Esophagus (tissue), 2 donors: ENCODE measurements around the gene IQCH. TPM values are rescaled to one million over a fixed set of nuclear protein-coding genes. Genes with fewer than 3 reads are reported as not detected.

Experiments
- H3K27ac ChIP-seq, 2 donors: one replicate each; pipeline ENCODE4 v1.5.1; 2013; ENCODE audit warnings: low read depth in 2 of 2, mild to moderate bottlenecking in 2 of 2, inconsistent platforms in 1 of 2, low read length in 1 of 2, moderate library complexity in 1 of 2
- H3K27me3 ChIP-seq, 2 donors: one replicate each; pipeline ENCODE4 v1.6.1; 2013; ENCODE audit warnings: low read length in 2 of 2, control low read depth in 1 of 2, mild to moderate bottlenecking in 1 of 2; ENCODE audit not compliant: insufficient read depth in 2 of 2, control insufficient read depth in 1 of 2
- H3K36me3 ChIP-seq, 2 donors: one replicate each; pipeline ENCODE4 v1.6.1; 2013; ENCODE audit warnings: low read length in 1 of 2; ENCODE audit not compliant: control insufficient read depth in 2 of 2, insufficient read depth in 2 of 2
- H3K4me1 ChIP-seq, 2 donors: one replicate each; pipeline ENCODE4 v1.6.1; 2013; ENCODE audit warnings: low read length in 1 of 2; ENCODE audit not compliant: control insufficient read depth in 2 of 2, insufficient read depth in 2 of 2
- H3K4me3 ChIP-seq, 2 donors: one replicate each; pipeline ENCODE4 v1.5.1; 2013; ENCODE audit warnings: low read length in 2 of 2, mild to moderate bottlenecking in 2 of 2, low read depth in 1 of 2, moderate library complexity in 1 of 2
- H3K9me3 ChIP-seq, 2 donors: one replicate each; pipeline ENCODE4 v1.6.1; 2013; ENCODE audit warnings: mild to moderate bottlenecking in 2 of 2, low read depth in 1 of 2, low read length in 1 of 2, moderate library complexity in 1 of 2; ENCODE audit not compliant: control insufficient read depth in 2 of 2, insufficient read depth in 1 of 2
- WGBS, 2 donors: extraction: QIAGEN DNeasy Blood & Tissue Kit; methylation state at CpG; one replicate each; pipeline ENCODE4 v1.1.7; 2013; 5-methylcytosine and 5-hydroxymethylcytosine counted together
- polyA plus RNA-seq, 2 donors: library from polyadenylated mRNA; stranded (reverse); fragments of 200-250 nt; gene quantifications; one replicate each; pipeline ENCODE4 v1.2.3, GENCODE V29; 2013
- donor health status: healthy with polysubstance abuse.
- donor health status: Bipolar disorder and iron deficiency.

Gene IQCH
- polyA plus RNA-seq, 2 donors: 0.26 to 0.45 TPM

- no peak overlapping the region for H3K27ac ChIP-seq
- WGBS, 2 donors: 73 to 78% methylated on average over 1 of the region's 1 CpG
- H3K36me3 ChIP-seq: peaks cover 0 to 4% of the 10 kb centered on the region in 2 donors
- peaks cover 0 to 2% of the 10 kb centered on the region in 2 donors for H3K27me3 ChIP-seq
- H3K4me1 ChIP-seq: no peaks in the 10 kb centered on the region
- no peak overlapping the region for H3K4me3 ChIP-seq
- no peaks in the 10 kb centered on the region for H3K9me3 ChIP-seq
These were observed 142.6 kb downstream of the IQCH start for GRCh38 chr15:67397139-67397538.

- no peaks in the 10 kb centered on the region for H3K4me1 ChIP-seq
- WGBS, 2 donors: 76 to 91% methylated on average over 4 of the region's 4 CpGs
- H3K27me3 ChIP-seq: peaks cover 0 to 2% of the 10 kb centered on the region in 2 donors
These were observed 145.3 kb downstream of the IQCH start for GRCh38 chr15:67399925-67400324.

GRCh38 chr15:67400890-67401289 is 146.3 kb downstream of the IQCH start:
- Histone ChIP-seq H3K9me3 (no peaks in the 10 kb centered on the region), H3K4me1 (no peaks in the 10 kb centered on the region), H3K4me3 (no peak overlapping the region), H3K27me3 (peaks cover 0 to 2% of the 10 kb centered on the region in 2 donors), H3K36me3 (peaks cover 0 to 4% of the 10 kb centered on the region in 2 donors), H3K27ac (no peak overlapping the region)
- 60 to 63% methylated on average over 2 of the region's 2 CpGs for WGBS, 2 donors

More at GRCh38 chr15:67399925-67400324, 145.3 kb downstream of the IQCH start:
- Histone ChIP-seq H3K9me3 (no peaks in the 10 kb centered on the region), H3K27ac (no peak overlapping the region), H3K36me3 (peaks cover 0 to 4% of the 10 kb centered on the region in 2 donors), H3K4me3 (no peak overlapping the region)

- 82 to 84% methylated on average over 5 of the region's 5 CpGs for WGBS, 2 donors
- Histone ChIP-seq H3K4me3 (no peak overlapping the region), H3K4me1 (no peaks in the 10 kb centered on the region), H3K36me3 (peaks cover 0 to 4% of the 10 kb centered on the region in 2 donors), H3K27me3 (peaks cover 0 to 2% of the 10 kb centered on the region in 2 donors), H3K9me3 (no peaks in the 10 kb centered on the region), H3K27ac (no peak overlapping the region)
These were observed 146.8 kb downstream of the IQCH start for GRCh38 chr15:67401336-67401735.

GRCh38 chr15:67403428-67404154 is 149.0 kb downstream of the IQCH start:
- 66 to 72% methylated on average over 4 of the region's 4 CpGs for WGBS, 2 donors
- Histone ChIP-seq H3K27ac (no peak overlapping the region), H3K36me3 (no peaks in the 10 kb centered on the region), H3K27me3 (peaks cover 0 to 2% of the 10 kb centered on the region in 2 donors), H3K9me3 (no peaks in the 10 kb centered on the region), H3K4me3 (no peak overlapping the region), H3K4me1 (no peaks in the 10 kb centered on the region)

GRCh38 chr15:67405208-67406191 is 150.9 kb downstream of the IQCH start:
- Histone ChIP-seq H3K36me3 (no peaks in the 10 kb centered on the region), H3K9me3 (no peaks in the 10 kb centered on the region), H3K27me3 (no peaks in the 10 kb centered on the region), H3K4me1 (no peaks in the 10 kb centered on the region), H3K4me3 (no peak overlapping the region), H3K27ac (no peak overlapping the region)
- WGBS, 2 donors: 63 to 75% methylated on average over 4 of the region's 4 CpGs

- Histone ChIP-seq H3K27ac (no peak overlapping the region), H3K4me1 (no peaks in the 10 kb centered on the region), H3K9me3 (no peaks in the 10 kb centered on the region), H3K36me3 (no peaks in the 10 kb centered on the region), H3K27me3 (no peaks in the 10 kb centered on the region), H3K4me3 (no peak overlapping the region)
- 61 to 80% methylated on average over 1 of the region's 1 CpG for WGBS, 2 donors
These were observed 151.8 kb downstream of the IQCH start for GRCh38 chr15:67406257-67406861.

- Histone ChIP-seq H3K27me3 (no peaks in the 10 kb centered on the region), H3K9me3 (no peaks in the 10 kb centered on the region), H3K4me3 (no peak overlapping the region), H3K27ac (no peak overlapping the region), H3K36me3 (no peaks in the 10 kb centered on the region), H3K4me1 (no peaks in the 10 kb centered on the region)
- 91 to 92% methylated on average over 8 of the region's 8 CpGs for WGBS, 2 donors
These were observed 153.2 kb downstream of the IQCH start for GRCh38 chr15:67407786-67408185.

- H3K27me3 ChIP-seq: no peaks in the 10 kb centered on the region
- H3K4me1 ChIP-seq: no peaks in the 10 kb centered on the region
- no peak overlapping the region for H3K27ac ChIP-seq
- WGBS, 2 donors: 79 to 83% methylated on average over 6 of the region's 6 CpGs
- no peaks in the 10 kb centered on the region for H3K9me3 ChIP-seq
- H3K4me3 ChIP-seq: no peak overlapping the region
- no peaks in the 10 kb centered on the region for H3K36me3 ChIP-seq
These were observed 154.6 kb downstream of the IQCH start for GRCh38 chr15:67409175-67409574.
